K562 (cell line): ENCODE data around the gene FLT1. TPM values are rescaled to one million over a fixed set of nuclear protein-coding genes. Genes with fewer than 3 reads are reported as not detected.

Experiments
- ARID3A ChIP-seq: IDR thresholded peaks from 2 replicates; pipeline ENCODE4 v1.6.1; 2012; ENCODE audit warnings: low read depth, low read length, improper control_type of control experiment, borderline replicate concordance
- CREB3L1 ChIP-seq: fragments of 450-650 bp; IDR thresholded peaks from 2 replicates; pipeline ENCODE4 v1.6.1; 2014; ENCODE audit warnings: low read depth, mild to moderate bottlenecking, moderate library complexity, borderline replicate concordance
- CTBP1 ChIP-seq: fragments of 450-650 bp; IDR thresholded peaks from 2 replicates; pipeline ENCODE4 v1.6.1; 2016; ENCODE audit warnings: borderline replicate concordance
- EP400 ChIP-seq: fragments of 450-650 bp; IDR thresholded peaks from 2 replicates; pipeline ENCODE4 v1.6.1; 2017; ENCODE audit warnings: antibody characterized with exemption, mild to moderate bottlenecking, moderate library complexity
- FOXK1 ChIP-seq: sonication (generic); formaldehyde crosslinking; IDR thresholded peaks from 2 replicates; pipeline ENCODE4 v1.8.0; 2022; ENCODE audit warnings: missing genetic modification reagents, mild to moderate bottlenecking, borderline replicate concordance
- HMGXB4 ChIP-seq: sonication (generic); formaldehyde crosslinking; IDR thresholded peaks from 2 replicates; pipeline ENCODE4 v1.8.1; 2023; ENCODE audit warnings: mild to moderate bottlenecking, missing genetic modification reagents
- IRF1 ChIP-seq: sonication (generic); formaldehyde crosslinking; IDR thresholded peaks from 2 replicates; pipeline ENCODE4 v1.8.0; 2022; ENCODE audit warnings: missing genetic modification reagents, mild to moderate bottlenecking, borderline replicate concordance
- NEUROD1 ChIP-seq: fragments of 150-350 bp; IDR thresholded peaks from 2 replicates; pipeline ENCODE4 v1.6.1; 2014; ENCODE audit warnings: borderline replicate concordance, low read length, low read depth; ENCODE audit not compliant: partially characterized antibody
- NR1H2 ChIP-seq: sonication (generic); formaldehyde crosslinking; IDR thresholded peaks from 2 replicates; pipeline ENCODE4 v1.4.0; 2020; ENCODE audit warnings: mild to moderate bottlenecking, missing genetic modification reagents
- POLR2B ChIP-seq: fragments of 450-650 bp; IDR thresholded peaks from 2 replicates; pipeline ENCODE4 v1.6.1; 2018; ENCODE audit warnings: low read depth; ENCODE audit not compliant: partially characterized antibody
- PTRF ChIP-seq: fragments of 450-650 bp; IDR thresholded peaks from 2 replicates; pipeline ENCODE4 v1.6.1; 2016; ENCODE audit warnings: mild to moderate bottlenecking, missing genetic modification characterization, missing compliant biosample characterization
- ZNF384 ChIP-seq: IDR thresholded peaks from 2 replicates; pipeline ENCODE4 v1.6.1; 2012; ENCODE audit warnings: low read depth, low read length, improper control_type of control experiment
- ZNF707 ChIP-seq: fragments of 250-450 bp; sonication (Bioruptor Pico); conservative IDR thresholded peaks from 2 replicates; pipeline ENCODE4 v1.8.0; 2022; ENCODE audit warnings: inconsistent platforms, mild to moderate bottlenecking, moderate library complexity
- polyA plus RNA-seq, 8 experiments: library from polyadenylated mRNA; depleted of rRNA in 4 of 8; stranded (reverse) in 5 of 8; unstranded in 3 of 8; fragments of >200 nt; fragmentation: Nextera tagmentation in 2 of 8; fragmentation: Illumina TruSeq in 1 of 8; extraction: Ambion mirVana in 2 of 8; extraction: Trizol in 1 of 8; gene quantifications; 2 replicates each; pipeline versions ENCODE4 v1.2.1 to v1.2.3, GENCODE V29; 2011 to 2014; ENCODE audit warnings: inconsistent platforms in 1 of 8, missing spikeins in 1 of 8
- total RNA-seq, 7 experiments: library from RNA; depleted of rRNA in 6 of 7; stranded (reverse); fragments of >200 nt in 6 of 7; fragmentation: Illumina TruSeq in 2 of 7; extraction: Trizol in 2 of 7; gene quantifications; 2 replicates each; pipeline versions ENCODE4 v1.2.1 to v1.2.3, GENCODE V29; 2011 to 2021; ENCODE audit warnings: low replicate concordance in 1 of 7
- TF ChIP-seq, protein P1 (sequence below): fragments of 250-450 bp; sonication (Bioruptor Pico); IDR thresholded peaks from 2 replicates; pipeline ENCODE4 v1.5.0; 2020; ENCODE audit warnings: mild to moderate bottlenecking
- TF ChIP-seq, protein P2 (sequence below): IDR thresholded peaks from 2 replicates; pipeline ENCODE4 v1.6.1; 2016; ENCODE audit warnings: missing genetic modification characterization, missing compliant biosample characterization
- TF ChIP-seq, protein P3 (sequence below): fragments of 450-650 bp; IDR thresholded peaks from 2 replicates; pipeline ENCODE4 v1.7.0; 2016; ENCODE audit warnings: borderline replicate concordance

The FLT1 gene
- total and polyA plus RNA-seq, 9 of the 15 experiments (the other 6 are each of a cell fraction or from before 2014, with no cell fraction given) = 0.01 to 2.0 (median 0.22) TPM

- TF ChIP-seq CREB3L1 (no peak), EP400 (no peak), NEUROD1 (no peak), ZNF707 (no peak), CTBP1 (no peak), HMGXB4 (CRISPR knock-in tag) (no peak), IRF1 (CRISPR knock-in tag) (no peak), ARID3A (no peak), ZNF384 (0 out of 2 replicates have a peak, but pooled peaks have one; percentile 45), POLR2B (no peak), PTRF (no peak), FOXK1 (CRISPR knock-in tag) (no peak), NR1H2 (CRISPR knock-in tag) (no peak)
- TF ChIP-seq, protein P1, sequence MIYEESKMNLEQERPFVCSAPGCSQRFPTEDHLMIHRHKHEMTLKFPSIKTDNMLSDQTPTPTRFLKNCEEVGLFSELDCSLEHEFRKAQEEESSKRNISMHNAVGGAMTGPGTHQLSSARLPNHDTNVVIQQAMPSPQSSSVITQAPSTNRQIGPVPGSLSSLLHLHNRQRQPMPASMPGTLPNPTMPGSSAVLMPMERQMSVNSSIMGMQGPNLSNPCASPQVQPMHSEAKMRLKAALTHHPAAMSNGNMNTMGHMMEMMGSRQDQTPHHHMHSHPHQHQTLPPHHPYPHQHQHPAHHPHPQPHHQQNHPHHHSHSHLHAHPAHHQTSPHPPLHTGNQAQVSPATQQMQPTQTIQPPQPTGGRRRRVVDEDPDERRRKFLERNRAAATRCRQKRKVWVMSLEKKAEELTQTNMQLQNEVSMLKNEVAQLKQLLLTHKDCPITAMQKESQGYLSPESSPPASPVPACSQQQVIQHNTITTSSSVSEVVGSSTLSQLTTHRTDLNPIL (CRISPR knock-in tag) = no peak
- TF ChIP-seq, protein P2, sequence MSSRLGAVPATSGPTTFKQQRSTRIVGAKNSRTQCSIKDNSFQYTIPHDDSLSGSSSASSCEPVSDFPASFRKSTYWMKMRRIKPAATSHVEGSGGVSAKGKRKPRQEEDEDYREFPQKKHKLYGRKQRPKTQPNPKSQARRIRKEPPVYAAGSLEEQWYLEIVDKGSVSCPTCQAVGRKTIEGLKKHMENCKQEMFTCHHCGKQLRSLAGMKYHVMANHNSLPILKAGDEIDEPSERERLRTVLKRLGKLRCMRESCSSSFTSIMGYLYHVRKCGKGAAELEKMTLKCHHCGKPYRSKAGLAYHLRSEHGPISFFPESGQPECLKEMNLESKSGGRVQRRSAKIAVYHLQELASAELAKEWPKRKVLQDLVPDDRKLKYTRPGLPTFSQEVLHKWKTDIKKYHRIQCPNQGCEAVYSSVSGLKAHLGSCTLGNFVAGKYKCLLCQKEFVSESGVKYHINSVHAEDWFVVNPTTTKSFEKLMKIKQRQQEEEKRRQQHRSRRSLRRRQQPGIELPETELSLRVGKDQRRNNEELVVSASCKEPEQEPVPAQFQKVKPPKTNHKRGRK (tag) = peak; percentile 89
- TF ChIP-seq, protein P3, sequence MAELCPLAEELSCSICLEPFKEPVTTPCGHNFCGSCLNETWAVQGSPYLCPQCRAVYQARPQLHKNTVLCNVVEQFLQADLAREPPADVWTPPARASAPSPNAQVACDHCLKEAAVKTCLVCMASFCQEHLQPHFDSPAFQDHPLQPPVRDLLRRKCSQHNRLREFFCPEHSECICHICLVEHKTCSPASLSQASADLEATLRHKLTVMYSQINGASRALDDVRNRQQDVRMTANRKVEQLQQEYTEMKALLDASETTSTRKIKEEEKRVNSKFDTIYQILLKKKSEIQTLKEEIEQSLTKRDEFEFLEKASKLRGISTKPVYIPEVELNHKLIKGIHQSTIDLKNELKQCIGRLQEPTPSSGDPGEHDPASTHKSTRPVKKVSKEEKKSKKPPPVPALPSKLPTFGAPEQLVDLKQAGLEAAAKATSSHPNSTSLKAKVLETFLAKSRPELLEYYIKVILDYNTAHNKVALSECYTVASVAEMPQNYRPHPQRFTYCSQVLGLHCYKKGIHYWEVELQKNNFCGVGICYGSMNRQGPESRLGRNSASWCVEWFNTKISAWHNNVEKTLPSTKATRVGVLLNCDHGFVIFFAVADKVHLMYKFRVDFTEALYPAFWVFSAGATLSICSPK = no peak
Measured at GRCh38 chr13:28411831-28412353, 83.0 kb downstream of the FLT1 start (continued).
